Endothelial cell of hepatic sinusoid (primary cell): ENCODE data around the gene SPINT3.

Experiments used
- in situ Hi-C: cut with HindIII; loops from 2 replicates; pipeline ENCODE4 v1.10.0; 2017; ENCODE audit warnings: low sequenced_read_pairs

SPINT3 gene

DNA sequence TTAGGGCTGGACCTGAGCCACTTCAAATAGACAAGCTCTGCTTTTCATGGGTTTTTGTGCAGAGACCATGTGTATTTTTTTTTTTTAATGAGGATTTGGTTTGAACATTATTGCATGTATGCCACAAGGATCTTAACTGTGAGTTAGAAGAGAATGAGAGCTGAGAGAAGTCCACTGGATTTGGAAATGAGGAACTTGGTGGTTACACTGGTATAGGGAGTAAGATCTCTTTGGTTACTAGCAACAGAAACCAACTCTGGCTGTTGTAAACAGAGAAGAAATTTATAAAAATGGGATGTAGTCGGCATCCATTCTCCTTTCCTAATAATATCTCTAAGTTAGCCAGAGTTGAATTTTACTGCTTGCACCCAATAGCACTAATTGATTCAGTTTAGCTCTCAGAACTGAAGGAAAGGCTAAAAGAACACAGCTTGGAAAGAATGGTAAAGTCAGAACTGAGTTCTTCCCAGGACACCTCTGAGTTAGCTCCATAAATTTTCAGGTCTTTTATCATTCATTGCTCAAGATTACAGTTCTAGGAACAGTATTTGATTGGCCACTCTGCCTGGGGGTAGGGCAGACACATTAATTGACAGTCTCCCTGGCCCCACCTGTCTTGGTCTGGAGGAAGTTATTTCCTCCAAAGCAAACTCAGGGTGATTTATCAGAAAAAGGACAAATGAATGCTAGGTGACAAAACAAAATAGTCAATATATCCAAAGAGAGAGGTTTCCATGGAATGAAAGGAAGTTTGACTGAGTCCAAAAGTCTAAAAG is 49.7 kb downstream of the SPINT3 start:
- in situ Hi-C loops: no loop called here

DNA sequence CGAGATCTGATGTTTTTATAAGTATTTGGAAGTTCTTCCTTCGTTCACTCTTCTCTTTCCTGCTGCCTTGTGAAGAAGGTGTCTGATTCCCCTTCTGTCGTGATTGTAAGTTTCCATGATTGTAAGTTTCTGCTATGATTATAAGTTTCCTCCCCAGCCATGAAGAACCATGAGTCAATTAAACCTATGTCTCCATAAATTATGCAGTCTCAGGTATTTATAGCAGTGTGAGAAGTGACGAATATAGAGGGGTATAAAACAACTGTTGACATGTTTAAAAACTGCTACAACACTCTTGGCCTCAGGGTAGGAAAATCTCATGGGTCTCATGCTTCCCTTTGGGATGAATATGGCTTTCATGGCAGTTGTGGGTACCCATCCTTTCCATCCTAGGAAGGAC is 51.7 kb downstream of the SPINT3 start:
- in situ Hi-C loops: no loop called here

DNA sequence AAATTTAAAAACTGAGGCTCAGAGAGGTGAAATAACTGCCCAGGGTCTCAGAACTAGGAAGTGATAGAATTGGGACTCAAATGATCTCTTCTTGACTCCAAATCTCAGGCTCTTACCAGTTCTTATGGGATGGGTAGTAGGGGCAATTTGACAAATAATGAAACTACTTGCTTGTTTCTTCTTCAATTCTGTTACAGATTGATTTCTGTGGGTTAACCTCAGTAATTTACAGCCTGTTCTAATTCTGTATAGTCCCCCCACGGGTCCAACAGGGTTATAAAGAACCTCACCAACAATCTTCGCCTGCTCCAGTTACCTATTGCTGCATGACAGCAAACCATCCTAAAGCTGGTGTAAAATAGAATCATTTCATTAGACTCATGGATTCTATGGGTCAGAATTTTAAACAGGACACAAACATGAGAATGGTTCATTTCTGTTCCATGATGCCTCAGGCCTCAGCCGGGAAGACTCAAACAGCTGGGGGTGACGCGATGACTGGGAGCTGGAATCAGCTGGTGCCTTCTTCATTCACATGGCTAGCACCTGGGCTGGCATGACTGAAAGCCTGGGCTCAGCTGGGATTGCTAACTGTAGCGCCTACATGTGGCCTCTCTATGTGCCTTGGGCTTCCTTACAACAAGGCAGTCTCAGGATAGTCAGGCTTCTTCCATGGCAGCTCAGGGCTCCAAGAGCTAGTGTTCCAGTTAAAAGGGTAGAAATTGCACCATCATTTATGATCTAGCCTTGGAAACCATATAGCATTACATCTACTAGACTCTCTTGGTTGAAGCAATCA is 52.5 kb downstream of the SPINT3 start:
- in situ Hi-C loops: no loop called here
